GM12874 (cell line): Measurements from ENCODE around the gene GLUL.

Source experiments
- CTCF ChIP-seq: IDR thresholded peaks from 2 replicates; pipeline ENCODE4 v1.5.1; 2011; ENCODE audit warnings: low read depth, mild to moderate bottlenecking, control low read depth, low read length, moderate library complexity; ENCODE audit not compliant: insufficient read depth

GLUL gene

DNA sequence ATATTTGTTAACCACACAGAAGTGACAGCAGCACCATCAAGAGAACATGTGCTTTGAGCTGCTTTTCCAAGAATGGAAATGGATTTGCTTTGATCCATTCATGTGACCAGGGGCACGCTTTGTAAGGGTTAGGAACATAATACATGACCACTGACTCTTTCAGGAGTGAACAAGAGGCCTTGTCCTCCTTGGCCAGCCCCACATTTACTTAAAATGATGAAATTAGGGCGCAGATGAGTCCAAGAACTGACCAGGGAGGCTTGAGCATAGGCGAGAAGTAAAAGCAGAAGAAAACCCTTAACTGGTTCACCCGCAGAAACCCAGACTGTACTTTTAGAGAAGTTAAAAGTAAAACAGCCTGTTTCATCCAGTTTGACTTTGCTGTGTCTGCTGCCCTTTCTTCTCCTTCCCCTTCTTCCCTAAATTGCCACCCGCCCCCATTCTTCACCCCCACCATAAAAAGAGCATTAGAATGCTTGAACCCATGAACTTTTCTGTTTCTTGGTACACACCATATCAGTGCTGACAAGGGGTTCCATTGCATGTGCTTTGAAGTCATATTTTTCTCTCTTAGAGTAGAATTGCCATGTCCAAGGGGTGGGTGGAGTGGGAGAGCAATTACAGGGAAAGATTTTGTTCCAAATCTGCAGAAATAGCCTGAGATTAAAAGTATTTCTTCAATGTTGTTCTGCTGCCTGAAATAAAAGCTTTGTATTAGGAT, 2.6 kb upstream of the GLUL start:
- TF ChIP-seq CTCF: no peak

DNA sequence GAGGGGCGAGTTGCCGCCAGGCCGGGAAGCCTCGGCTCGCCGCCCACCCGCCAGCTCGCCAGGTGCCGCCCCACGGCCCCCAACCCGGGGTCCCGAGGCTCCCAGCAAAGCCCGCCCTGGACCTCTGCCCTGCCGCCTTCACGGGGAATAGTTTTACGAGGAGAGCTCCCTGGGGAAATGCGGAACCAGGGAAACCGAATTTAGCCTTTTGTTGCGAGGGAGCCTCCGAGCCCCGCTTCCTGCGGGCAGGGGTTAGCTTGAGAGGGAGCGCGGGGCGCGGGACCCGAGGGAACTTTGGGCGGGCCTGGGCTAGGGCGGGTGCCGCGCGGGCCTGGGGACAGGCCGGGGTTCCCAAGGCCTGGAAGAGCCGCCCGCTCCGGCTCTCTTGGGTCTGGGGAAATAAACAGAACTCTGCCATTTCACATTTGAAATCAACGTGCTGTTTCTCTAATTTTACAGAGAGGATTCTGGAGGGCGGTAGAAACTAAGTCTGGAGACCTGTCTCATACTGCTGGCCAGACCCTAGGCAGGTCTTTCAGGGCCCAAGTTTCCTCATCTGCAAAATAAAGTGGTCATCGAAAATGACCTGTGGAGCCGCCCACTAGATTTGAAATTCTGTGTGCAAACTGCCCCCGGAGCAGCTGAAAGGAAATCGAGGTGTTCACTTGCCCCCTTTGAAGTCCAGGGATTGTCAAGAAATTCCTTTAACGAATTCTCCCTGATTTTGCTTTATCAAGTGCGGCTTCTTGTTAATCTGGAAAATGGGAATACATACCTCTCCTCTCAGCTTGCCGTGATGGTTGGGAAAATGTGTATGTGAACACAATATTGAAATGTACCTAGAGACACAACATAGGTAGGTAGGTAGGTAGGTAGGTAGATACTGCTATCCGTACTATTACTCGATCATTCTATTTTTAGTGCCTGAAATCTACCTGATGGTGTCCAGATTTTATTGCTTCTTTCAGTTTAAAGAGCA, 749 bp upstream of the GLUL start:
- no peak for TF ChIP-seq CTCF

DNA sequence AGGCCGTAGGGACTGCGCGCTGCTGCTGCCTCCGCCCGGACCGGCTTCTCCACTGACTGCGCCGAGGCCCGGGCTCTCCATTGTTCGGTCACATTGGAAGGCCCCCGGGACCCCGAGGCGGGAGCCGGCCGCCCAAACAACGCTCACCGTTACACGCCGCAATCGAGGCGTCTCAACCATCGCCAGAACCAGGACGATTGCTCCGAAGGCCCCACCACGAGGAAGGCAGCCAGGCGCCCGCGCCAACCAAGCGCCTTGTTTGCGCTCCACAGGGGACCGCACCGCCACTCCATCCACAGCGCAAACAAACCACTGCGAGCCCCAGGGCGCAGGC, 595 bp downstream of the GLUL start:
- no peak for TF ChIP-seq CTCF

DNA sequence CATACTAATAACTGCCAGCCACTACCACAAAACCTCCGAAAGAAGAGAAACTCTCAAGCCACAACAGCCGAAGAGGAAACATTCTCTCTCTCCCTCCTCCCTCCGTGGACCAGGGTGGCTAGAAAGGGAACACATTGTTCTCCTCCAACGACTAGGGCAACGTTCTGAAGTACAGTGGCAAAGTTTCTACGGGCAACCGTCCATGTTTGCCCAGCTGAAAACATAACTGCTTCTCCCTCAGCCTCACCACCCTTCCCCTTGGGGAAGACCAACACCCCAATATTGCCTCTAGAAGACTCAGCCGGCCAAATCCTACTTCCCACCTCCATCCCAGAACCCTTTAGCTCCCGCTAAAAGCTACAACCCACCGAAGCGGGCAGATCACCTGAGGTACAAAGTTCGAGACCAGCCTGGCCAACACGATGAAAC, 2.0 kb downstream of the GLUL start:
- TF ChIP-seq CTCF: no peak

GRCh38 chr1:182388392-182389134, 3.0 kb downstream of the GLUL start:
- TF ChIP-seq CTCF: no peak

DNA sequence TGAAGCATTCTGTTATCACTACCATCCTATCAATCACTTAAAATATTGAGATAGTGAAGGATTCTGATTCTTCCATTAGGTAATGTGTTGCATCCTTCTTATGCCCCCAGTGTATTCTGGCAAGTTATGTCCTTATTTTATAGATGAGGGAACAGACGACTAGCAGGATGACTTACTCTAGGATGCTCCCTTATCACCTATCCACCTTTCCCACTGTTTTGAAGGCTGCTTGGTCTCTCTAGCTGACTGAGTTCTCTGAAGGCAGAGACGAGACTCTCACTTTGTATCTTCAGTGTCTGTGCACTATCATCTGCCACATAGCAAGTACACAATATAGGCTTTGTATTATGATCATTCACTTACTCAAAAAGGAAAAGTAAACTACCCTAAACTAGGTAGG, 4.0 kb downstream of the GLUL start:
- no peak for TF ChIP-seq CTCF

- TF ChIP-seq CTCF: no peak
Observed at GRCh38 chr1:182386980-182387379, 4.6 kb downstream of the GLUL start.
